Liver (tissue), 9 donors: ENCODE measurements around the gene CADPS. TPM values are rescaled to one million over a fixed set of nuclear protein-coding genes. Genes with fewer than 3 reads are reported as not detected.

Experiments used
- DNase-seq: peaks from one replicate; pipeline ENCODE4 v3.0.0-alpha.2; 2017; ENCODE audit warnings: low spot score
- H3K27ac ChIP-seq, 2 donors: one replicate each; pipeline ENCODE4 v1.7.0; 2013; ENCODE audit warnings: inconsistent platforms in 2 of 2, low read length in 2 of 2, control low read depth in 1 of 2, low read depth in 1 of 2, mild to moderate bottlenecking in 1 of 2
- H3K27me3 ChIP-seq, 4 donors: one replicate each; pipeline versions ENCODE4 v1.6.1 to v1.7.0; 2013; ENCODE audit warnings: low read length in 3 of 4, inconsistent platforms in 1 of 4, mild to moderate bottlenecking in 1 of 4, moderate library complexity in 1 of 4; ENCODE audit not compliant: control insufficient read depth in 4 of 4, insufficient read depth in 4 of 4
- H3K36me3 ChIP-seq, 4 donors: one replicate each; pipeline versions ENCODE4 v1.6.1 to v1.7.0; 2013; ENCODE audit warnings: low read length in 3 of 4, mild to moderate bottlenecking in 3 of 4, low read depth in 1 of 4, moderate library complexity in 1 of 4; ENCODE audit not compliant: control insufficient read depth in 4 of 4, insufficient read depth in 3 of 4
- H3K4me1 ChIP-seq, 4 donors: one replicate each; pipeline versions ENCODE4 v1.6.1 to v1.7.0; 2013; ENCODE audit warnings: low read length in 3 of 4, mild to moderate bottlenecking in 3 of 4, moderate library complexity in 1 of 4; ENCODE audit not compliant: control insufficient read depth in 4 of 4, insufficient read depth in 4 of 4
- H3K4me3 ChIP-seq, 3 donors: one replicate each; pipeline versions ENCODE4 v1.6.1 to v1.7.0; 2013; ENCODE audit warnings: low read length in 3 of 3, control low read depth in 1 of 3, low read depth in 1 of 3, mild to moderate bottlenecking in 1 of 3
- H3K9ac ChIP-seq, 2 donors: one replicate each; pipeline ENCODE4 v1.7.0; 2013; ENCODE audit warnings: low read length in 2 of 2, mild to moderate bottlenecking in 2 of 2, moderate library complexity in 2 of 2, control low read depth in 1 of 2, low read depth in 1 of 2
- H3K9me3 ChIP-seq, 4 donors: one replicate each; pipeline versions ENCODE4 v1.6.1 to v1.7.0; 2013; ENCODE audit warnings: low read length in 3 of 4; ENCODE audit not compliant: control insufficient read depth in 4 of 4
- CTCF ChIP-seq: fragments of 150-350 bp; IDR thresholded peaks from 2 replicates; pipeline ENCODE4 v1.5.1; 2017; ENCODE audit warnings: improper control_type of control experiment, low read depth, low read length; ENCODE audit not compliant: missing input control
- EGR1 ChIP-seq, 2 donors: IDR thresholded peaks; 2 replicates each; pipeline ENCODE4 v1.6.1; 2016 to 2018; ENCODE audit warnings: antibody characterized with exemption in 2 of 2, low read depth in 2 of 2
- FOXA1 ChIP-seq: IDR thresholded peaks from 2 replicates; pipeline ENCODE4 v1.6.1; 2016; ENCODE audit warnings: antibody characterized with exemption
- FOXA2 ChIP-seq: IDR thresholded peaks from 2 replicates; pipeline ENCODE4 v1.6.1; 2016; ENCODE audit warnings: antibody characterized with exemption
- GABPA ChIP-seq, 2 donors: IDR thresholded peaks in 1 of 2; conservative IDR thresholded peaks in 1 of 2; 2 replicates each; pipeline ENCODE4 v1.6.1; 2016; ENCODE audit warnings: antibody characterized with exemption in 2 of 2, mild to moderate bottlenecking in 1 of 2, moderate library complexity in 1 of 2
- HNF4A ChIP-seq, 2 donors: conservative IDR thresholded peaks; 2 replicates each; pipeline ENCODE4 v1.6.1; 2016; ENCODE audit warnings: antibody characterized with exemption in 2 of 2, mild to moderate bottlenecking in 2 of 2
- HNF4G ChIP-seq: IDR thresholded peaks from 2 replicates; pipeline ENCODE4 v1.6.1; 2016; ENCODE audit warnings: antibody characterized with exemption
- JUND ChIP-seq, 2 donors: IDR thresholded peaks; 2 replicates each; pipeline ENCODE4 v1.6.1; 2016; ENCODE audit warnings: antibody characterized with exemption in 2 of 2
- MAX ChIP-seq: IDR thresholded peaks from 2 replicates; pipeline ENCODE4 v1.6.1; 2016; ENCODE audit warnings: antibody characterized with exemption
- NR2F2 ChIP-seq: IDR thresholded peaks from 2 replicates; pipeline ENCODE4 v1.6.1; 2016; ENCODE audit warnings: antibody characterized with exemption
- RAD21 ChIP-seq, 2 donors: IDR thresholded peaks; 2 replicates each; pipeline ENCODE4 v1.6.1; 2016; ENCODE audit warnings: antibody characterized with exemption in 2 of 2, mild to moderate bottlenecking in 2 of 2
- RXRA ChIP-seq, 2 donors: IDR thresholded peaks; 2 replicates each; pipeline ENCODE4 v1.6.1; 2017 to 2018; ENCODE audit warnings: antibody characterized with exemption in 2 of 2, mild to moderate bottlenecking in 1 of 2
- SP1 ChIP-seq: IDR thresholded peaks from 2 replicates; pipeline ENCODE4 v1.6.1; 2018; ENCODE audit warnings: antibody characterized with exemption, mild to moderate bottlenecking
- TAF1 ChIP-seq: conservative IDR thresholded peaks from 2 replicates; pipeline ENCODE4 v1.6.1; 2016; ENCODE audit warnings: antibody characterized with exemption, mild to moderate bottlenecking
- YY1 ChIP-seq: IDR thresholded peaks from 2 replicates; pipeline ENCODE4 v1.6.1; 2016; ENCODE audit warnings: antibody characterized with exemption, mild to moderate bottlenecking
- WGBS: extraction: QIAGEN DNeasy Blood & Tissue Kit; methylation state at CpG from one replicate; pipeline ENCODE4 v1.1.7; 2013; 5-methylcytosine and 5-hydroxymethylcytosine counted together
- polyA plus RNA-seq, 2 donors: library from polyadenylated mRNA; stranded (reverse) in 1 of 2; unstranded in 1 of 2; fragments of 200-250 nt in 1 of 2; fragments of >200 nt in 1 of 2; fragmentation: Nextera tagmentation in 1 of 2; extraction: Ambion mirVana in 1 of 2; gene quantifications; one replicate each; pipeline versions ENCODE4 v1.2.1 to v1.2.3, GENCODE V29; 2013 to 2015
- total RNA-seq, 2 donors: library from RNA; depleted of rRNA; stranded (reverse); fragments of >200 nt; gene quantifications; one replicate each; pipeline ENCODE4 v1.2.3, GENCODE V29; 2014
- TF ChIP-seq, protein P1 (sequence below): IDR thresholded peaks from 2 replicates; pipeline ENCODE4 v1.6.1; 2016; ENCODE audit warnings: antibody characterized with exemption
- TF ChIP-seq, protein P2 (sequence below): IDR thresholded peaks from 2 replicates; pipeline ENCODE4 v1.6.1; 2016; ENCODE audit warnings: antibody characterized with exemption
- TF ChIP-seq, protein P3 (sequence below): IDR thresholded peaks from 2 replicates; pipeline ENCODE4 v1.6.1; 2016; ENCODE audit warnings: antibody characterized with exemption, mild to moderate bottlenecking
- donor health status: healthy.
- donor health status: healthy.
- donor health status: healthy.
- donor health status: healthy.
- donor health status: healthy.

The CADPS gene
- total and polyA plus RNA-seq, 4 donors, result 0.05 to 0.37 (median 0.17) TPM; not detected in 1

GRCh38 chr3:62481962-62482361, 393.3 kb downstream of the CADPS start (continued):
- TF ChIP-seq MAX (no peak), JUND (IDR thresholded peaks at IDR 0.05) (no peak), CTCF (no peak)

- no peak for TF ChIP-seq RAD21 (IDR thresholded peaks at IDR 0.05)
- no peak for TF ChIP-seq FOXA1
- TF ChIP-seq JUND (IDR thresholded peaks at IDR 0.05), result no peak
- TF ChIP-seq EGR1 (IDR thresholded peaks at IDR 0.05; ENCODE audit: low read depth in 2 of 2), result no peak
- TF ChIP-seq MAX, result no peak
- TF ChIP-seq, protein P1, sequence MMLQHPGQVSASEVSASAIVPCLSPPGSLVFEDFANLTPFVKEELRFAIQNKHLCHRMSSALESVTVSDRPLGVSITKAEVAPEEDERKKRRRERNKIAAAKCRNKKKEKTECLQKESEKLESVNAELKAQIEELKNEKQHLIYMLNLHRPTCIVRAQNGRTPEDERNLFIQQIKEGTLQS, result no peak
- no peak for TF ChIP-seq CTCF
- TF ChIP-seq HNF4G, result no peak
- no peak for TF ChIP-seq RXRA (IDR thresholded peaks at IDR 0.05)
- TF ChIP-seq YY1, result no peak
- TF ChIP-seq HNF4A (conservative IDR thresholded peaks at IDR 0.05), result no peak
- TF ChIP-seq, protein P2, sequence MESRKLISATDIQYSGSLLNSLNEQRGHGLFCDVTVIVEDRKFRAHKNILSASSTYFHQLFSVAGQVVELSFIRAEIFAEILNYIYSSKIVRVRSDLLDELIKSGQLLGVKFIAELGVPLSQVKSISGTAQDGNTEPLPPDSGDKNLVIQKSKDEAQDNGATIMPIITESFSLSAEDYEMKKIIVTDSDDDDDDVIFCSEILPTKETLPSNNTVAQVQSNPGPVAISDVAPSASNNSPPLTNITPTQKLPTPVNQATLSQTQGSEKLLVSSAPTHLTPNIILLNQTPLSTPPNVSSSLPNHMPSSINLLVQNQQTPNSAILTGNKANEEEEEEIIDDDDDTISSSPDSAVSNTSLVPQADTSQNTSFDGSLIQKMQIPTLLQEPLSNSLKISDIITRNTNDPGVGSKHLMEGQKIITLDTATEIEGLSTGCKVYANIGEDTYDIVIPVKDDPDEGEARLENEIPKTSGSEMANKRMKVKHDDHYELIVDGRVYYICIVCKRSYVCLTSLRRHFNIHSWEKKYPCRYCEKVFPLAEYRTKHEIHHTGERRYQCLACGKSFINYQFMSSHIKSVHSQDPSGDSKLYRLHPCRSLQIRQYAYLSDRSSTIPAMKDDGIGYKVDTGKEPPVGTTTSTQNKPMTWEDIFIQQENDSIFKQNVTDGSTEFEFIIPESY, result no peak
- no peak for TF ChIP-seq TAF1
- no peak for TF ChIP-seq GABPA (IDR thresholded peaks at IDR 0.05 in 1 of 2, conservative IDR thresholded peaks at IDR 0.05 in 1 of 2)
- no peak for TF ChIP-seq FOXA2
- TF ChIP-seq, protein P3, sequence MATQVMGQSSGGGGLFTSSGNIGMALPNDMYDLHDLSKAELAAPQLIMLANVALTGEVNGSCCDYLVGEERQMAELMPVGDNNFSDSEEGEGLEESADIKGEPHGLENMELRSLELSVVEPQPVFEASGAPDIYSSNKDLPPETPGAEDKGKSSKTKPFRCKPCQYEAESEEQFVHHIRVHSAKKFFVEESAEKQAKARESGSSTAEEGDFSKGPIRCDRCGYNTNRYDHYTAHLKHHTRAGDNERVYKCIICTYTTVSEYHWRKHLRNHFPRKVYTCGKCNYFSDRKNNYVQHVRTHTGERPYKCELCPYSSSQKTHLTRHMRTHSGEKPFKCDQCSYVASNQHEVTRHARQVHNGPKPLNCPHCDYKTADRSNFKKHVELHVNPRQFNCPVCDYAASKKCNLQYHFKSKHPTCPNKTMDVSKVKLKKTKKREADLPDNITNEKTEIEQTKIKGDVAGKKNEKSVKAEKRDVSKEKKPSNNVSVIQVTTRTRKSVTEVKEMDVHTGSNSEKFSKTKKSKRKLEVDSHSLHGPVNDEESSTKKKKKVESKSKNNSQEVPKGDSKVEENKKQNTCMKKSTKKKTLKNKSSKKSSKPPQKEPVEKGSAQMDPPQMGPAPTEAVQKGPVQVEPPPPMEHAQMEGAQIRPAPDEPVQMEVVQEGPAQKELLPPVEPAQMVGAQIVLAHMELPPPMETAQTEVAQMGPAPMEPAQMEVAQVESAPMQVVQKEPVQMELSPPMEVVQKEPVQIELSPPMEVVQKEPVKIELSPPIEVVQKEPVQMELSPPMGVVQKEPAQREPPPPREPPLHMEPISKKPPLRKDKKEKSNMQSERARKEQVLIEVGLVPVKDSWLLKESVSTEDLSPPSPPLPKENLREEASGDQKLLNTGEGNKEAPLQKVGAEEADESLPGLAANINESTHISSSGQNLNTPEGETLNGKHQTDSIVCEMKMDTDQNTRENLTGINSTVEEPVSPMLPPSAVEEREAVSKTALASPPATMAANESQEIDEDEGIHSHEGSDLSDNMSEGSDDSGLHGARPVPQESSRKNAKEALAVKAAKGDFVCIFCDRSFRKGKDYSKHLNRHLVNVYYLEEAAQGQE, result no peak
- no peak for TF ChIP-seq NR2F2
- no peak for TF ChIP-seq SP1
- Histone ChIP-seq H3K9ac (no peak overlapping the region), H3K36me3 (no peaks in the 10 kb centered on the region), H3K9me3 (no peaks in the 10 kb centered on the region), H3K4me3 (no peak overlapping the region), H3K27me3 (peaks cover 0 to 3% (median 0%) of the 10 kb centered on the region in 4 donors), H3K4me1 (no peaks in the 10 kb centered on the region), H3K27ac (no peak overlapping the region)
- 80% methylated on average over 1 of the region's 1 CpG for WGBS
- DNase-seq, result no peak
Measured at GRCh38 chr3:62480056-62480455, 395.2 kb downstream of the CADPS start.
